Panc1 (cell line): Measurements from ENCODE around the gene SHKBP1. TPM values are rescaled to one million over a fixed set of nuclear protein-coding genes. Genes with fewer than 3 reads are reported as not detected.

ENCODE experiments used
- ATAC-seq: fragments of 200-7000 bp; cut with Tn5 transposase; 2 replicates; pipeline ENCODE4 v1.9.1; 2020; ENCODE audit warnings: mild to moderate bottlenecking, moderate library complexity
- BruUV-seq: library from RNA; stranded (reverse); fragments of 400-500 nt; replicated peaks from 2 replicates; lab custom pipeline; 2021; lab: Mats Ljungman, UMichigan
- CTCF ChIA-PET: fragments of 300-600 bp; sonication (Branson Sonifier 250); formaldehyde crosslinking; loops from one replicate; lab custom pipeline; 2022; ENCODE audit warnings: antibody characterized with exemption; lab: Charles Lee
- POLR2A ChIA-PET: fragments of 300-600 bp; sonication (Branson Sonifier 250); formaldehyde crosslinking; loops from one replicate; lab custom pipeline; 2022; ENCODE audit warnings: antibody characterized with exemption; lab: Charles Lee
- DNase-seq: peaks from one replicate; pipeline ENCODE4 v3.0.0-alpha.2; 2010; ENCODE audit warnings: low read depth, low spot score
- H3K27ac ChIP-seq: 2 replicates; pipeline ENCODE4 v1.5.1; 2011; ENCODE audit warnings: mild to moderate bottlenecking, low read length, inconsistent platforms
- H3K27me3 ChIP-seq: fragments of 200-500 bp; sonication (Bioruptor generic); 2 replicates; pipeline ENCODE4 v1.6.0; 2014; ENCODE audit warnings: low read length, inconsistent platforms; ENCODE audit not compliant: control insufficient read depth, insufficient read depth
- H3K36me3 ChIP-seq: fragments of 200-500 bp; sonication (Bioruptor generic); 2 replicates; pipeline ENCODE4 v1.5.1; 2014; ENCODE audit warnings: inconsistent platforms, mild to moderate bottlenecking, low read length, moderate library complexity; ENCODE audit not compliant: control insufficient read depth, insufficient read depth
- H3K4me1 ChIP-seq: 2 replicates; pipeline ENCODE4 v1.5.1; 2011; ENCODE audit warnings: inconsistent platforms, mild to moderate bottlenecking, low read length, moderate library complexity; ENCODE audit not compliant: control insufficient read depth, insufficient read depth
- H3K4me3 ChIP-seq, 2 experiments: 2 replicates each; pipeline ENCODE4 v1.5.1; 2011 to 2012; ENCODE audit warnings: low read depth in 2 of 2, low read length in 2 of 2, mild to moderate bottlenecking in 2 of 2, inconsistent platforms in 1 of 2, moderate library complexity in 1 of 2
- H3K9me3 ChIP-seq: fragments of 200-500 bp; sonication (Bioruptor generic); 2 replicates; pipeline ENCODE4 v1.5.1; 2014; ENCODE audit warnings: low read depth, mild to moderate bottlenecking, inconsistent platforms, low read length, moderate library complexity; ENCODE audit not compliant: control insufficient read depth, insufficient read depth
- CTCF ChIP-seq: fragments of 450-650 bp; IDR thresholded peaks from 2 replicates; pipeline ENCODE4 v1.5.1; 2017; ENCODE audit warnings: mild to moderate bottlenecking
- POLR2AphosphoS5 ChIP-seq: IDR thresholded peaks from 2 replicates; pipeline ENCODE4 v1.6.1; 2012; ENCODE audit warnings: mild to moderate bottlenecking, low read depth, low read length, moderate library complexity
- REST ChIP-seq, 2 experiments: IDR thresholded peaks; 2 replicates each; pipeline ENCODE4 v1.6.1; 2011 to 2012; ENCODE audit warnings: low read depth in 2 of 2, control low read depth in 1 of 2, low read length in 1 of 2, mild to moderate bottlenecking in 1 of 2, moderate library complexity in 1 of 2; ENCODE audit not compliant: insufficient read depth in 1 of 2
- SIN3A ChIP-seq: IDR thresholded peaks from 2 replicates; pipeline ENCODE4 v1.6.1; 2012; ENCODE audit warnings: low read depth, mild to moderate bottlenecking, low read length, moderate library complexity, borderline replicate concordance; ENCODE audit not compliant: insufficient read depth
- TCF7L2 ChIP-seq: IDR thresholded peaks from 2 replicates; pipeline ENCODE4 v1.6.1; 2011; ENCODE audit warnings: mild to moderate bottlenecking, low read depth, low read length, inconsistent platforms
- in situ Hi-C: cut with HindIII; loops from 2 replicates; pipeline ENCODE4 v1.10.0; 2016; ENCODE audit warnings: low sequenced_read_pairs, low pct_unique_long_range_greater_than_20kb
- intact Hi-C: fragments of 100-400 bp; cut with micrococcal nuclease; formaldehyde crosslinking; loops from one replicate; pipeline ENCODE4 v1.10.0; 2022; ENCODE audit not compliant: unreplicated experiment
- total RNA-seq: library from RNA; stranded (reverse); gene quantifications from one replicate; pipeline ENCODE4 v1.2.1, GENCODE V29; 2021; ENCODE audit not compliant: unreplicated experiment

SHKBP1 gene
- total RNA-seq, 1 experiment from 2014 or later = 55.9 TPM

- ChIA-PET CTCF (interaction anchor here (0.7 kb wide), 1 partner anchor 19 kb away, joined by 3 read pairs; no protein-coding TSS in a partner anchor), POLR2A (no interaction called here)
- no peaks in the 10 kb centered on the region for H3K9me3 ChIP-seq
- H3K27me3 ChIP-seq = no peaks in the 10 kb centered on the region
- H3K4me1 ChIP-seq = peaks cover 15% of the 10 kb centered on the region
- no peak for DNase-seq
- no peaks in the 10 kb centered on the region; the same call in 1 of the 2 replicates for H3K36me3 ChIP-seq
- no peak for ATAC-seq
- intact Hi-C loops (no loop called here), in situ Hi-C loops (no loop called here)
- no peak overlapping the region for H3K27ac ChIP-seq
- BruUV-seq = no TSS peak
- TF ChIP-seq TCF7L2 = no peak
- no peak for TF ChIP-seq POLR2AphosphoS5
- no peak overlapping the region; a peak in 1 of 4 replicates for H3K4me3 ChIP-seq
Measured at GRCh38 chr19:40600570-40601133, 24.0 kb downstream of the SHKBP1 start.

GRCh38 chr19:40601134-40601974 is 24.7 kb downstream of the SHKBP1 start, which contains the start of gene LTBP4:
LTBP4 (plus strand) TSS chr19:40601369; CDS start chr19:40601388, 19 bp downstream.
- Histone ChIP-seq H3K27me3 (no peaks in the 10 kb centered on the region), H3K36me3 (no peaks in the 10 kb centered on the region; the same call in 1 of the 2 replicates), H3K4me1 (peaks cover 15% of the 10 kb centered on the region), H3K9me3 (no peaks in the 10 kb centered on the region), H3K27ac (no peak within 1 kb of the TSS), H3K4me3 (peak within 1 kb of the TSS; percentile 14 to 22)
- ATAC-seq = no peak
- TF ChIP-seq TCF7L2 = no peak
- TF ChIP-seq CTCF = peak; percentile 59; the same call in 1 of the 2 replicates
- ChIA-PET CTCF (interaction anchor here (0.7 kb wide), 1 partner anchor 19 kb away, joined by 3 read pairs; no protein-coding TSS in a partner anchor), POLR2A (no interaction called here)
- in situ Hi-C loops (no loop called here), intact Hi-C loops (no loop called here)
- no peak for DNase-seq
- BruUV-seq = no TSS peak

GRCh38 chr19:40603071-40603388 is 26.4 kb downstream of the SHKBP1 start:
- Histone ChIP-seq H3K4me3 (peak overlapping the region; percentile 45 to 62), H3K27ac (peak overlapping the region; percentile 34; the same call in 1 of the 2 replicates), H3K9me3 (no peaks in the 10 kb centered on the region), H3K36me3 (no peaks in the 10 kb centered on the region), H3K27me3 (no peaks in the 10 kb centered on the region), H3K4me1 (peaks cover 15% of the 10 kb centered on the region)
- ATAC-seq (no peak), DNase-seq (no peak)
- CTCF ChIA-PET = interaction anchor here (0.8 to 1.5 kb wide), 3 partner anchors 32 to 160 kb away, joined by 3 to 7 read pairs (median 3); no protein-coding TSS in a partner anchor
- BruUV-seq = no TSS peak
- in situ Hi-C loops = no loop called here
- intact Hi-C loops = no loop called here
- TF ChIP-seq REST (IDR thresholded peaks at IDR 0.05; ENCODE audit: insufficient read depth in 1 of 2, low read depth in 2 of 2, low read length in 1 of 2) = no peak
- no peak for TF ChIP-seq POLR2AphosphoS5
- no peak for TF ChIP-seq TCF7L2
- no peak for TF ChIP-seq SIN3A
- TF ChIP-seq CTCF = no peak
- POLR2A ChIA-PET = no interaction called here
